Stimulated activated naive CD8-positive, alpha-beta T cell treated with anti-CD3 and anti-CD28 coated beads, Interleukin-15, Interleukin-2, amounts not matched to agents 100 ng/mL and 50 ng/mL, for 24 hours (primary cell): ENCODE data around the gene VAV1.

Experiments used
- H3K27ac Mint-ChIP-seq: one replicate; pipeline ENCODE4 v1.8.0; 2021; ENCODE audit warnings: mild to moderate bottlenecking, mixed read lengths
- H3K27me3 Mint-ChIP-seq: one replicate; pipeline ENCODE4 v1.8.0; 2021; ENCODE audit warnings: mixed read lengths
- H3K36me3 Mint-ChIP-seq: one replicate; pipeline ENCODE4 v1.8.0; 2021; ENCODE audit warnings: low read depth, mixed read lengths
- H3K4me1 Mint-ChIP-seq: one replicate; pipeline ENCODE4 v1.8.0; 2021; ENCODE audit warnings: low read depth, mixed read lengths
- H3K4me3 Mint-ChIP-seq: one replicate; pipeline ENCODE4 v1.8.0; 2021; ENCODE audit warnings: mild to moderate bottlenecking, mixed read lengths
- H3K9me3 Mint-ChIP-seq: one replicate; pipeline ENCODE4 v1.8.0; 2021; ENCODE audit warnings: mixed read lengths

VAV1 gene

GRCh38 chr19:6806488-6806887, 34.0 kb downstream of the VAV1 start:
- Mint-ChIP-seq H3K36me3 (peaks cover 32% of the 10 kb centered on the region), H3K27ac (no peak overlapping the region), H3K27me3 (no peaks in the 10 kb centered on the region), H3K4me3 (no peak overlapping the region), H3K9me3 (peaks cover 5% of the 10 kb centered on the region), H3K4me1 (peaks cover 51% of the 10 kb centered on the region)

- peaks cover 9% of the 10 kb centered on the region for H3K9me3 Mint-ChIP-seq
- H3K27me3 Mint-ChIP-seq, result no peaks in the 10 kb centered on the region
- H3K4me3 Mint-ChIP-seq, result no peak overlapping the region
- peaks cover 40% of the 10 kb centered on the region for H3K36me3 Mint-ChIP-seq
- H3K4me1 Mint-ChIP-seq, result peaks cover 58% of the 10 kb centered on the region
- no peak overlapping the region for H3K27ac Mint-ChIP-seq
Observed at GRCh38 chr19:6807291-6807690, 34.8 kb downstream of the VAV1 start.

DNA sequence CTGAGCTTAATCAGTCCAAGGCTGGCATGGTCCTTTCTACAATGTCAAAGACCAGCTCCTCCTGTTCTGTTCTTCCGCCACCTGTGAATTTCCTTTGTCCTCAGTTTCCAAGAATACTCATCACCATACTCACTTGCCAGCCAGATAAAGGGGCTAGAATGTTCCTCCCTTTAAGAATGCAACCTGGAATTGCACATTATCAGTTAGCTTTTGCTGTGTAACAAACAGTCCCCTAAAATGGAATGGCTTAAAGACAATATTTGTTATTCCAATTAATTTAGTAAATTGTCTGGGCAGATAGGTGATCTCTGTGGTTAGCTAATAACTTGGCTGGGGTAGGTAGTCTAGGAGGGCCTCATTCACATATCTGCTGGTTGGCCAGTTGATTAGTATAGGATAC, 36.0 kb downstream of the VAV1 start:
- Mint-ChIP-seq H3K4me1 (peaks cover 60% of the 10 kb centered on the region), H3K9me3 (peaks cover 9% of the 10 kb centered on the region), H3K36me3 (peaks cover 48% of the 10 kb centered on the region), H3K27me3 (no peaks in the 10 kb centered on the region), H3K27ac (no peak overlapping the region), H3K4me3 (no peak overlapping the region)

DNA sequence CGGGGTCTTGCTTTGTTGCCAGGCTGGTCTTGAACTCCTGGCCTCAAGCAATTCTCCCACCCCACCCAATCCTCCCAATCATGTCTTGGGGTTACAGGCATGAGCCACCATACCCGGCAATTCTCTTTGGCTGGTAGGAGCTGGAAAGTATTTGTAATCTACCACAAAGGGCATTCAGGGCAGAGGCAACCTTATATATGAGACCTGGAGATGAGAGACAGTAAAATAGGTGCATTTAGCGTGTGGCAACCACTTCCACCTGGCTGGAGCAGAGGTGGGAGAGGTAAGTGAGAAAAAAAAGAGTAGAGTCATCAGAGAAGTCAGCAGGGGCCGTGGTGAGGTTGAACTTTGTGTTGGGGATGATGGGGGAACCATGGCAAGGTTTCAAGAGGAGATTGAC, 36.8 kb downstream of the VAV1 start:
- peaks cover 61% of the 10 kb centered on the region for H3K4me1 Mint-ChIP-seq
- H3K27ac Mint-ChIP-seq, result peak overlapping the region; percentile 33
- H3K36me3 Mint-ChIP-seq, result peaks cover 44% of the 10 kb centered on the region
- no peaks in the 10 kb centered on the region for H3K27me3 Mint-ChIP-seq
- no peak overlapping the region for H3K4me3 Mint-ChIP-seq
- H3K9me3 Mint-ChIP-seq, result peaks cover 9% of the 10 kb centered on the region

- Mint-ChIP-seq H3K27me3 (no peaks in the 10 kb centered on the region), H3K27ac (no peak overlapping the region), H3K4me3 (no peak overlapping the region), H3K4me1 (peaks cover 78% of the 10 kb centered on the region), H3K9me3 (peaks cover 9% of the 10 kb centered on the region), H3K36me3 (peaks cover 52% of the 10 kb centered on the region)
Observed at GRCh38 chr19:6811378-6811777, 38.9 kb downstream of the VAV1 start.

DNA sequence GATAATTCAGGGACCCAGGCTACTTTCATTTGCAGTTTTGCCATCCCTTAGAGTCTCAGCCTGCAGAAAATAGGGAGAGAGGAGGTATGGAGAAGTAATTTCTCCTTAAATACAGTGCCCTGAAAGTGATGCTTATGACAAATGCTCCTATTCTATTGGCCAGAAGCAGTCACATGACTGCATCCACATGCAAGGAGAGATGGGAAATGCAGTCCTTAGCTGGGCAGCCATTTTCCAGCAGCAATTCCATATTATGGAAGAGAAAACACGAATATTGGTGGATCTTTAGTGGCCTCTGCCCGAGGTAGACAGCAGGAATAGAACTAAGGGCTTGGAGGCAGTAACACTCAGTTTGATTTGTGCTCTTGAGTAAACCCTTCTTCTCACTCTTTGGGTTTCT, 39.4 kb downstream of the VAV1 start:
- peaks cover 9% of the 10 kb centered on the region for H3K9me3 Mint-ChIP-seq
- peaks cover 49% of the 10 kb centered on the region for H3K36me3 Mint-ChIP-seq
- H3K4me1 Mint-ChIP-seq, result peaks cover 76% of the 10 kb centered on the region
- H3K27me3 Mint-ChIP-seq, result no peaks in the 10 kb centered on the region
- no peak overlapping the region for H3K4me3 Mint-ChIP-seq
- no peak overlapping the region for H3K27ac Mint-ChIP-seq

DNA sequence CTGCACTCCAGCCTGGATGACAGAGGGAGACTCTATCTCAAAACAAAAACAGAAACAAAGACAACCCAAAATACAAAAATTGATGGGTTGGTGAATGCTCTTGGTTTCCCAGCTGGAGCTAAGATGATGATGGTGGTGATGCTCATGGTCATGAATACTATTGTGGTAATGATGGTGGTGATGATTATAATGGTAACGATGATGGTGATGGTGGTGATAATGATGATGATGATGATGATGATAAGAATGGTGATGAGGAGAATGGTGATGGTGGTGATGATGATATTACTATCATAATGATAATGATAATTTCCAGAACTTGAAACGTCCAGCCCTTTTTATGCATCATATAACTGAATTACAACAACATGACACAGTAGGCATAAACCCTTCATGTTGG, 40.1 kb downstream of the VAV1 start:
- Mint-ChIP-seq H3K4me3 (no peak overlapping the region), H3K9me3 (peaks cover 9% of the 10 kb centered on the region), H3K27ac (peak overlapping the region; percentile 10), H3K27me3 (no peaks in the 10 kb centered on the region), H3K4me1 (peaks cover 77% of the 10 kb centered on the region), H3K36me3 (peaks cover 50% of the 10 kb centered on the region)

DNA sequence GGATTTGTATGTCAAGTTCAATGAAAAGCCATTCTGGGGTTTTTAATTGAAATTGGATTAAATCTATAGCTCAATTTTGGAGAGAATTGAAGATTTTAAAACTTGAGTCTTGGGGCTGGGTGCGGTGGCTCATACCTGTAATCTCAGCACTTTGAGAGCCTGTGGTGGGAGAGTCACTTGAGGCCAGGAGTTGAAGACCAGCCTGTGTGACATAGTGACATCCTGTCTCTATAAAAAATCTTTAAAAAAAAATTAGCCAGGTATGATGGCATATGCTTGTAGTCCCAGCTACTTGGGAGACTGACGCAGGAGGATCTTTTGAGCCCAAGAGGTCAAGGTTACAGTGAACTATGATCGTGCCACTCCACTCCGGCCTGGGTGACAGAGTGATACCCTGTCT, 41.2 kb downstream of the VAV1 start:
- H3K27ac Mint-ChIP-seq, result peak overlapping the region; percentile 52
- peaks cover 51% of the 10 kb centered on the region for H3K36me3 Mint-ChIP-seq
- peaks cover 77% of the 10 kb centered on the region for H3K4me1 Mint-ChIP-seq
- no peaks in the 10 kb centered on the region for H3K27me3 Mint-ChIP-seq
- H3K4me3 Mint-ChIP-seq, result no peak overlapping the region
- peaks cover 6% of the 10 kb centered on the region for H3K9me3 Mint-ChIP-seq

- H3K27ac Mint-ChIP-seq, result no peak overlapping the region
- peaks cover 56% of the 10 kb centered on the region for H3K36me3 Mint-ChIP-seq
- no peak overlapping the region for H3K4me3 Mint-ChIP-seq
- no peaks in the 10 kb centered on the region for H3K9me3 Mint-ChIP-seq
- peaks cover 52% of the 10 kb centered on the region for H3K4me1 Mint-ChIP-seq
- H3K27me3 Mint-ChIP-seq, result no peaks in the 10 kb centered on the region
Observed at GRCh38 chr19:6817179-6817578, 44.7 kb downstream of the VAV1 start.

DNA sequence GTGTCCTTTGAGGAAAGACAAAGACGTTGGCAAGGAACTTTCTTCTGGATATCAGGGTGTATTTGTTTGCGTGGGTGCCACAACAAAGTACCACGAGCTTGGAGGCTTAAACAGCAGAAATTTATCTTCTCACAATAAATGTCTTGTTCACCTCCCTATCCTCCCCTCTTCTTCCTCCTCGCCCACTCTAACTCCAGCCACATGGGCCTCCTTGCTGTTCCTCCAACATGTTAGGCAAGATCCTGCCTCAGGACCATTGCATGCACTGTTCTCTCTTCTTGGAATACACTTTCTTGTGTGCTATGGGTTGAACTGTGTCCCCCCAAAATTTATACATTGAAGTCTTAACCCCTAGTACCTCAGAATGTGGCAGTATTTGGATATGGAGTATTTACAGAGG, 45.7 kb downstream of the VAV1 start:
- Mint-ChIP-seq H3K4me3 (no peak overlapping the region), H3K27ac (no peak overlapping the region), H3K36me3 (peaks cover 46% of the 10 kb centered on the region), H3K9me3 (no peaks in the 10 kb centered on the region), H3K4me1 (peaks cover 42% of the 10 kb centered on the region), H3K27me3 (no peaks in the 10 kb centered on the region)

DNA sequence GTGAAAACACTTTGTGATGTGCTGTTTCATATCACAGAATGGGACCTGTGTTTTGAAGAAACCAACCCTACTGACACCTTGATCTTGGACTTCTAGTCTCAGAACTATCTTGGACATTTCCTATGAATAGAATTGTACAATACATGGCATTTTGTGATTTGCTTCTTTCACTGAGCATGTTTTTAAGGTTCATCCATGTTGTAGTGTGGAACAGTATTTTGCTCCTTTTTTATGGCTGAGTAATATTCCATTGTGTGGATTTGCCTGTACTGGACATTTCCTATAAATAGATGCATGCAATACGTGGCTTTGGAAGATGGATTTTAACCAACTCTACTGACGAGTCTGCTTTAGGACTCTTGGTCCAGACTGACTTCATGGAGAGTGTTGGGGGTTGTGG, 46.8 kb downstream of the VAV1 start:
- Mint-ChIP-seq H3K4me1 (peaks cover 31% of the 10 kb centered on the region), H3K36me3 (peaks cover 56% of the 10 kb centered on the region), H3K27ac (no peak overlapping the region), H3K9me3 (no peaks in the 10 kb centered on the region), H3K27me3 (no peaks in the 10 kb centered on the region), H3K4me3 (no peak overlapping the region)

- Mint-ChIP-seq H3K4me3 (no peak overlapping the region), H3K9me3 (no peaks in the 10 kb centered on the region), H3K36me3 (peaks cover 64% of the 10 kb centered on the region), H3K4me1 (peaks cover 22% of the 10 kb centered on the region), H3K27me3 (no peaks in the 10 kb centered on the region), H3K27ac (no peak overlapping the region)
Observed at GRCh38 chr19:6820237-6820636, 47.7 kb downstream of the VAV1 start.

DNA sequence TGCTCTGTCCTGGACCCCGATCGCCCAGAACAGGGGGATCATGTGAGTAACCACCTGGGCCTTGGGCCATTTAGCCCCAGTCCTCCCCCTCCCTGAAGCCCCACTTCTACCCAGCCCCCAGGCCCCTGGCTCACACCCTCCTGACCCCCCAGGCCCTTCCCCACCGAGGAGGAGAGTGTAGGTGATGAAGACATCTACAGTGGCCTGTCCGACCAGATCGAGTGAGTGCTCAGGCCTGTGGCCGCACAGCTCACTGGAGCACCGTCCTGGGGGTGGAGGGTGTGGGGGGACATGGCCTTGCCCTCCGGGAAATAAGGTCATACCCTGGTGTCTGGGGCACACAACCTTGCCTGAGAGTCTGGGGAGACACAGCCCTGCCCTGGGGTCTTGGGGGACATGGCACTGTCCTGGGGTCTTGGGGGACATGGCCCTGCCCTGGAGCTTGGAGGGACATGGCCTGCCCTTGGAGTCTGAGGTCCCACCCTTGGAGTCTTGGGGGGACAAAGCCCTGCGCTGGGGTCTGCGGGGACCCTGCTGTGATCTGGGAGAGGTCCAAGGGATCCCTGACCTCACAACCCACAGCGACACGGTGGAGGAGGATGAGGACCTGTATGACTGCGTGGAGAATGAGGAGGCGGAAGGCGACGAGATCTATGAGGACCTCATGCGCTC, 49.3 kb downstream of the VAV1 start:
- peaks cover 57% of the 10 kb centered on the region for H3K36me3 Mint-ChIP-seq
- H3K27ac Mint-ChIP-seq, result no peak overlapping the region
- H3K27me3 Mint-ChIP-seq, result no peaks in the 10 kb centered on the region
- H3K9me3 Mint-ChIP-seq, result no peaks in the 10 kb centered on the region
- peaks cover 10% of the 10 kb centered on the region for H3K4me1 Mint-ChIP-seq
- no peak overlapping the region for H3K4me3 Mint-ChIP-seq

- Mint-ChIP-seq H3K36me3 (peaks cover 60% of the 10 kb centered on the region), H3K4me3 (no peak overlapping the region), H3K27ac (no peak overlapping the region), H3K9me3 (no peaks in the 10 kb centered on the region), H3K27me3 (no peaks in the 10 kb centered on the region), H3K4me1 (peaks cover 7% of the 10 kb centered on the region)
Observed at GRCh38 chr19:6822311-6822670, 49.8 kb downstream of the VAV1 start.

DNA sequence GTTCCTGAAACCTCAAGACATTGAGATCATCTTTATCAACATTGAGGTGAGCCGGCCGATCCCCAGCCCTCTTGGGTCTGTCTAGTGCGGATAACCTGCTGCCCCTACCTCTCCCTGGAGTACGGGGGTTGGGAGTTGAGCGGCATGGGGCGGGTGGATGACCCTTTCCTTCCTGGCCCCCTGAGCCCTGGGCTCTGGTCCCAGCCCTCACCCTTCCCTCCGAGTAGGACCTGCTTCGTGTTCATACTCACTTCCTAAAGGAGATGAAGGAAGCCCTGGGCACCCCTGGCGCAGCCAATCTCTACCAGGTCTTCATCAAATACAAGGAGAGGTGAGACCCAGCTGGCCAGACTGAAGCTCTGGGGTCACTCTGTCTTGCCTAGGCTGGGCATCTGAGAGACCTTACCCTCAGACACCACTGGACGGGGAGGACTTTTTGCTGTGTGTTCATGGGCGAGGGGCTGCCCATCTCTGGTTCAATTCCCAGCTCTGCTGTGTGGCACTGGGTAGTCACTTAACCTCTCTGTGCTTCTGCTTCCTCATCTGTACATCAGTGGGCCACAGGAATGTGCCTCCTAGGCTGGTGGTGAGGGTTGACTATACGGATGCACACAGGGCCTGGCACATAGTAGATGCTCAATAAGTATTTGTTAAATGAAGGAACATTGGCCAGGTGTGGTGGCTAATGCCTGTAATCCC, 52.7 kb downstream of the VAV1 start:
- Mint-ChIP-seq H3K27ac (no peak overlapping the region), H3K4me1 (peaks cover 3% of the 10 kb centered on the region), H3K4me3 (no peak overlapping the region), H3K36me3 (peaks cover 63% of the 10 kb centered on the region), H3K9me3 (no peaks in the 10 kb centered on the region), H3K27me3 (no peaks in the 10 kb centered on the region)
